Glomerular visceral epithelial cell (primary cell): ENCODE data around the gene TBC1D5.

ENCODE experiments used
- DNase-seq: peaks from one replicate; pipeline ENCODE4 v3.0.0-alpha.2; 2016; ENCODE audit errors: extremely low spot score

TBC1D5 gene

DNA sequence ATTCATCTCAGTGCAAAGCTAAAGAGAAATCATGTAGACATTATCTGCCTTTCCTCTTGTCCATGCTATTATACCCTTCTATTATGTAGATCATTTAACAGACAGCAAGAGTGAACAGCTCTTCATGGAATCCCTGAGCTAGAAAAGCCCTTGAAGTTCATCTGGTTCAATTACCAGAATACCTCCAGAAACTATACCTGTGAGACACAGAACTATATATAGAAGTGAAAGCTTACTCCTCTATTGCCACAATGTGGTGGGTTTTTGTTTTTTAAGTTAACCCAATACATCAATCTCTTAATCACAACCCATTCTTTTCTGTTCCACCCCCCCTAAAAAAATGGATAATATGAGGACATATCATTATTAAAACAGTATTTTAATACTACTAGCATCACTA, 510.0 kb downstream of the TBC1D5 start:
- DNase-seq: no peak

DNA sequence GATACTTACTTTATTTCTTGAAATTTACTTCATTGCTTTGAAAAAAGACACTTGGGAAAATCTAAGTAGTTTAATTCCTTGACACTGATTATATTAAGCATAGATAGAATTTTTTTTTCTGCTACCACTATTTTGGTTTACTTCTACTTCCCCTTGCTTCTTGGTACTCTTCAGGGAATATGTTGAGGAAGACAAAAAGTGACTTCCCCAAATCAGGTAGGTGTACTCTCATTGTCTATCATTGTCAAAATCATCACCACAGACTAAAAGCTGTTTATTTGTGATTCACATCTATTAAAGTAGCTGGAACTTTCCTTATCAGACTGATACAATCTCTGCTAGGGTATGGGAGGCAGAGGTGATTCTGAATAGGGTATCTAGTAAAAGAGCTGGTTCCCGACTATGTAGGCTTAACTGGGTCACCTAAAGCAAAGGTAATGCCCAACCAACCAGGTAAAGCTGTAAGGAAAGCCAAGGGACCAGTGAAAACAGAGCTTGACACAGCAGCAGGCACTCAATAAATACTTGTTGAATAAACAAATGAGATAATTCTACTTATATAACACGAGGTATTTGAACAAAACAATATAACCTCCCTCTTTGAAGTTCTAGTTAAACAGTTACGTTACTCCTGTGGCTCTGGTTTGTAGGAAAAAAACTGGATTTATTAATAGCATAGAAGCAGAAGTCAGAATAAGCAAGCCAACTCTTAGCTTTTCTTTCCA, 510.7 kb downstream of the TBC1D5 start:
- no peak for DNase-seq

DNA sequence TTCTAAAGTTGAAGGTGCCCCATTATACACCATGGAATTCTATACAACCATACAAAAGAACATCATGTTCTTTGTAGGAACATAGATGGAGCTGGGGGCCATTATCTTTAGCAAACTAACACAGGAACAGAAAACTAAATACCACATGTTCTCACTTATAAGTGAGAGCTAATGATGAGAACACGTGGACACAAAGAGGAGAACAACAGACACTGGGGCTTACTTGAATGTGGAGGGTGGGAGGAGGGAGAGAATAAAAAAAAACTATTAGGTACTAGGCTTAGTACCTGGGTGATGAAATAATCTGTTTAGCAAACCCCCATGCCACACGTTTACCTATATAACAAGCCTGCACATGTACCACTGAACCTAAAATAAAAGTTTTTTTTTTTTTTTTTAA, 515.0 kb downstream of the TBC1D5 start:
- no peak for DNase-seq

DNA sequence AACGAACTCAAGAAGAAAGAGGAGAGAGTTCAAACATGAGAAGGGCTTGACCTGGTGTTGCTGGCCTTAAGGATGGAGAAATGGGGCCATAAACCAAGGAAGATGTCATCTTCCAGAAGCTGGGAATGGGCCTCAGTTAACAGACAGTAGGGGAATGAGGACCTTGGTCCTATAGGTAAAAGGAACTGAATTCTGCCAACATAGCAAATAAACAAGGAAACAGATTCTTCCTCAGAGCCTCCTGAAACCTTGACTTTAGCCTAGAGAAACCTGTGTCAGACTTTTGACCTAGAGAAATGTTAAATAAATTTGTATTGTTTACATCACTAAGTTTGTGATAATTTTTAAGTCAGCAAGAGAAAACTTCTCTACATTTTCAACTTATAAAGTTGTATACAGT, 520.9 kb downstream of the TBC1D5 start:
- DNase-seq: no peak

DNA sequence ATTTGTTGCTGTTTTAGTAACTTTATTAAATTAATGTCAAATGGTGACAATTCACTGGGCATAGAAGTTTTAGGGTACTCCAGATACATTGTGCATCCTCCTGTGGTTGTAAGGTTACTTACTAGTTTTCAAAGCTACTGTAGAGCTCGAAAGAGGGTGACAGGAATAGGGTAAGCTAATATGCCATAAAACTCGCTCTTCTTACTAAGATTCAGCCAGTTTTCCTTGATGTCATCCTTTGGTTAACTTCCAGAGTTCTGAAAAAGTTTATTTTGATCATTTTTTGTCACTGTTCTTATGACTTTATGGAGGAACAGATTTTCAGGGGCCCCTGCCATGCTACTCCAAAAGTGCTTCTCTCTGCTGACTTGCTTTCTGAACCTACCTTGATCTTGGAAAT, 522.8 kb downstream of the TBC1D5 start:
- DNase-seq: no peak

DNA sequence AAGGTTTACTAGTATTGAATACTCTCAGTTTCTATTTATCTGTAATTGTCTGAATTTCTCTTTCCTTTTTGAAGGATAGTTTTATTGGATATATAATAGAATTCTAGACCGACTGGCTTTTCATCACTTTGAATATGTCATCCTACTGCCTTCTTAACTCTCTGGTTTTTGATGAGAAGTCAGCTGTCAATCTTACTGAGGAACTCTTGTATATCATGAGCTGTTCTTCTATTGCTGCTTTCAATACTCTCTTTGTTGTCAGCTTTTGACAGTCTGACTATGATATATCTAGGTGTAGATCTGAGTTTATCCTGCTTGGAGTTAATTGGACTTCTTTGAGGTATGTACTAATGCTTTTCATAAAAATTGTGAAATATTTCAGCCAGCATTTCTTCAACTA, 523.8 kb downstream of the TBC1D5 start:
- DNase-seq: no peak

DNA sequence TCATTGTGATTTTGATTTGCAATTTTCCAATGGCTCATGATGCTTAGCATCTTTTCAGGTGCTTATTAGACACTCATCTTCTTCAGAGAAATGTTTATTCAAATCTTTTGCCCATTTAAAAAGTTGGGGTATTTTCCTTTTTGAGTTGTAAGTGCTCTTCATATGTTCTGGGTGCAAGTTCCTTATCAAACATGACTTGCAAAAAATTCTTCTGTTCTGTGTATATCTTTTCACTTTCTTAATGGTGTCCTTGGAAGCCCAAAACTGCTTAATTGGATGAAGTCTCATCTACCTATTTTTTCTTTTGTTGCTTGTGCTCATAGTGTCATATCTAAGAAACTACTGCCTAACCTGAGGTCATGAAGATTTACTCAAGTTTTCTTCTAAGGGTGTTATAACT, 524.8 kb downstream of the TBC1D5 start:
- no peak for DNase-seq

DNA sequence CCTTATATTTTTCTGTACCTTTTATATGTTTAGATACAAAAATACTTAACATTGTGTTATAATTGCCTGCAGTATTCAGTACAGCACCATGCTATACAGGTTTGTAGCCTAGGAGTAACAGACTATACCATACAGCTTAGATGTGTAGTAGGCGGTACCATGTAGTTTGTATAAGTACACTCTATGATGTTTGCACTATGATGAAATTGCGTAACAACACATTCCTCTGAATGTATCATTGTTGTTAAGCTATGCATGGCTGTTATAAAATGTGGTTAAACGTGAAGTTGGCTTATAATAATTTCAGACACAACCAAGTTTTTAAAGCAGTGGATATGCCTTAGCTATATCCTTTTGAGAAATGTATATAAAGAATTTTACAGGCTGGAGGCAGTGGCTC, 529.3 kb downstream of the TBC1D5 start:
- no peak for DNase-seq

DNA sequence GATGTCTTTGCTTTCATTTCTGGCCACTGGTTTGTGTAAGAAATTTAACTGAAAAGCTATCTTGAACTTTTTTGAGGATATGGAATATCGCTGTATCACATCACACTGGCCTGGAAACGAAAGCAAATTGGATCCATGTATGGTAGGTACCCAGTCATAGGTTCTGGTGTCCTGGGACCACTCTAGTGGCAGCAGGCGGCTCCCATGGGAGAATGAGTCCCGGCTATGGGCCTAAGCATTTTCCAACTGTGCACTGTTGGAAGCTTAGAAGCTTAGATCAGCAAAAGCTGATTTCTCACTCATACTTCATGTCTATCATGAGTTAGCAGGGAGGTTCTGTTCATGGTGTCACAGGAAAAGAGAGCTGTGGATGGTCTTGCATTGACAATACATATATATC, 534.5 kb downstream of the TBC1D5 start:
- DNase-seq: no peak

DNA sequence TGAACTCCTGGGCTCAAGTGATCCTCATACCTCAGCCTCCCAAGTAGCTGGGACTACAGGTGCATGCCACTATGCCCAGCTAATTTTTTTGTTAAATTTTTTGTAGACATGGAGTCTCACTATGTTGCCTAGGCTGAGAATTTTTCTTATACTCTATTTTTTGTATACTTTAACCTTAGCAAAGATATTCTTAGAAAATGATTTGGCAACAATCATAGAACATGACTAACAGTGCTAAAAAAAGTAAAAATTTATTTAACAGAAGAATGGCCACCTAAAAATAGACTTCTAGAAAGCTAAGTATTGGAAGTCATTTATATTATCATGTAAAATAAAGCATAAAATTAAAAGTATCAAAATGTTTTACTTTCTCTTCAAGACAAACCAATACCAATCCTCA, 535.4 kb downstream of the TBC1D5 start:
- DNase-seq: no peak

DNA sequence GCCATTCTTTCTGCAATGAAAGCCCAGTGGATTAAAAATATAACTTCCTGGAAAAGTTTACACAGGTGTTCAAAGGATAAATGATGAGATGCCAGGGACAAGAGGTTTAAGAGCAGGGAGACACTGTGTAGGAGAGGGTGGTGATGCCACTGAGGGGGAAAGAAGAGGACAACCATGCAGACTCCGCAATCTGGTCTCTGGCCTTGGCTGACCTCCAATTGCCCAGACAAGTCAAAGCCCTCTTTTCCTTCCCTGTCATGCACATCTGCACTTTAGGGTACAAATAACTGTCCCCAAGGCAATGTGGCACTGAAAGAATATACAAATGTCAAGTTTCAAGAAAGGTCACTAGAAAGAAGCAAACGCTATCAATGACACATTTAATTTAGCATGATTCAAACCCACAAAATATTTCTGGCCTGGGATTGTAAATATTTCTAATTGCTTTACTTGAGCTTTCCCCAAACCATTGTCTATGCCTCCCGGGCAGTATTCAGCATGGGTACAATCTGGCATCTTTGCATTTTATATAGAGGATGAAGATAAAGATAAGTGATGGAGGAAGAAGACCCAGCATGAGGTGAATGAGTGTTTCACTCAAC, 538.3 kb downstream of the TBC1D5 start:
- no peak for DNase-seq

DNA sequence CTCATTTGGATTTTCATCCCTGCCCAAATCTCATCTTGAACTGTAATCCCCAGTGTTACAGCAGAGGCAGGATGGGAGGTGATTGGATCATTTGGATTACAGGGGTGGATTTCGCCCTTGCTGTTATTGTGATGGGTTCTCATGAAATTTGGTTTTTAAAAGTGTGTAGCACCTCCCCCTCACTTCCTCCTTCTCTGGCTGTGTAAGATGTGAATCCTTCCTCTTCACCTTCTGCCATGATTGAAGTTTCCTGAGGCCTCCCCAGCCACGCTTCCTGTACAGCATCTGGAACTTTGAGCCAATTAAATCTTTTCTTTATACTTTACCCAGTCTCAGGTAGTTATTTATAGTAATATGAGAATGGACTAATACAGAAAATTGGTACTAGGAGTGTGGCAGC, 540.9 kb downstream of the TBC1D5 start:
- no peak for DNase-seq

DNA sequence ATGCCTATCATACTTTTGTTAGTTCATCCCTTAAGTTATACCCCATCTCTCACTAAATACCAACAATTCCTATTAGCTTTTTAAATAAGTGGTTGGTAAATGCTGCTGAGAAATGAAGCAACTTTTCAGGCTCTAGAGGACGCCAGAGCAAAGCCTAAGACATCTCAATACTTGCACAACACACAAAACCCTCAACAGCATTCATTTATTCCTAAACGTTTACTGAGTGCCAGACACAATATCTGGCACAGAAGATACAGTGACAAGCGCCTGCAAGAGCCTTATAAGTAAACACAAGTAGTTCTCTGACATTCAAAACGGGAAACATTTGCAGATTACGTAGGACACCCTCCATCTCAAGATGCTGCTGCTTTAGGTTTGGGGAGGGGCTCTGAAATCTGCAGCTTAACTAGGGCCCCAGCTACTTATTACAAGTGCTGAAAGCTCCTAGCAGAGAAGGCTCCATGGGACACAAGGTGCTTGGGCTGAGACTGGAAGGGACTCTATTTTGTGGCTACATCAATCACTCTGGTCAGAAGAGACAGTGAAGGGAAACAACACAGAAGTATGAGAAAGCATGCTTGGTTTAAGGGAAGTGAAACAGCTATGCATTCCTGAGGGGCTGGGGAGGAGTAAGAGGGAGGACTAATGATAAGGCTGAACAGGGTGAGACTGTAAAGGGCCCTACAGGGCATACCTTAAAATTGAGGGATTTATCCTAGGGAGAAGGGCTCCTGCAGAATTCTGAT, 546.4 kb downstream of the TBC1D5 start:
- DNase-seq: no peak

DNA sequence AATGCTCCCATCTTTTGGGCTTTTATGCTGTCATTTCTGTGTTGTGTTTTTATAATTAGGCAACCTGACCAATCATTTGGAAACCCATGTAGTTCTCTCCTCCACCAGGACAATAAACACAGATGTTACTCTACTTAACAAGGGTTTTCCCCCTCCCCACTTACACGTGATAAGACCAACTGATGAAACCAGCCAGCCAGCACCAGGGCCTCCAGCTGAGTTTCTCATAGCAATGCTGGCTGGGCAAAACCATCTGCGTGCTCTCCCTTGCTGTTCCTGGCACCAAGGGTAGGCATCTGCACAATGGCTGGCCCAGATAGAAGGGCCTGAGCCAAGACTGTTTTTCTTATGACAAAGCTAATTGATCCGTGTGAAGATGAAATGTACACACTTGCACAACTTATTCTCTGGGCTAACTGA, 547.2 kb downstream of the TBC1D5 start:
- no peak for DNase-seq

DNA sequence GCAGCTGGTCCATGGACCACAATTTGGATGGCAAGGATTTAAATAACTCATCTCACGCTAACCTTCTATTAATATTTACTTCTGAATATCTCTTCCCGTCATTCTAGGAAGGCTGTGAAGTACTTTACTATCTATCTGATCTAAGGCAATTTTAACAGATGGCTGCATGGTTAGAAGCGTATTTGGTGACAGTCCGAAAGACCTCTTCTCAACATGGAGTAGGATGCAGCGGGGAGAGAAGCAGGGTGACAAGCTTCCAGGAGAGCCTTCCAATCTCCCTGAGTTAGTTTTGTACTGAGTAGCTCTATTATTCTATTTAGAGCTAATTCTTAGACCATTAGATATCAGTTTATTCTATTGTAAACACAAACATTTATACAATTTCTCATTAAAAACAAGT, 548.3 kb downstream of the TBC1D5 start:
- no peak for DNase-seq

DNA sequence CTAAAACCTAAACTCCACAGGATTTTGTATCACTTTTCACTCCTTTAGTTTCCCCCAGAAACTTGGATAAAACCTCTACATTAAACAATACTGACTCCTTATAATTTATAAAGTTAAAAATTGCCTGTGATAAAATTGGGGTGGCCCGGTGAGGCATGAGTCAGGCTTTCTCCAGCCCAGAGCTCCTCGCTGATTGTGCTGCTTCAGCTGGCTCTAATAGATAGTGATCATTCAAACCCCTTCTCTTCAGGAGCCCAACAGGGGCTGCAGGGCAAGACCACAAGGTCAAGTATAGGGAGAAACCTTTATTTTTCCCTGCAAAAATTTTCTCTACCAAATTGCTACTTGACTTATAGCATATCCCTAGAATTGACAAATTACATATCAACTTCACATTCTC, 549.4 kb downstream of the TBC1D5 start:
- no peak for DNase-seq

DNA sequence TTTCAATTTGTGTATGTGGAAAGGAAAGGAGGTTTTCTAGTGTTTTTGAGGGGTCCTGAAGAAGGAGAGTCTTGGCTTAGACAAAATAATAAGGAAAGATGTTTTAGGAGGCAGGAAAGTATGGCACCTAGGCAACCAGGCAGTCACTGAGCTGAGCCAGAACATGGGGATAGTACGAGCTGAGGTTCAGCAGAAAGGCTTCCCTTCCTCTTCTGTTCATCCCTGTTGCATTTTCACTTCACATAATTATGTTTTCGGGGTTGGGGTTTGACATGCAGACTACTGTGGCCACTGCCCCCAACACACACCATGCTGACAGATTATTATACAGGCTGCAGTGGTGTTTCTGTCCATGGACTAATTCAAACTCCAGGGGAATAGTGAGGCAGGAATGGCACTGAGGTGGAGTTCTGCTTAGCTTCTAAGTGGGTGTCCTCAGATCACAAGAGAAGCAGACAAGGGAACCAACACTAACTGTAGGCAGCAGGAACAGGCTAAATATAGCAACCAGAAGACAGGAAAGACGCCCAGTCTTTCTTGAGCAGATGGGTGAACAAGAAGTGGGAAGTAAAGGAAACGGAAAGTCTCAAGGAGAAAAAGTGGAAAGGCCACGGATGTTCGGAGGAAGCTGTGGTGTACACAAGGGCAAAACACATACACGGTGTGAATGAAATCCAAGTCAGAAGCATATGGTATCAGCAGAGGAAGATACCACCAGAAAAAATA, 551.9 kb downstream of the TBC1D5 start:
- DNase-seq: no peak

DNA sequence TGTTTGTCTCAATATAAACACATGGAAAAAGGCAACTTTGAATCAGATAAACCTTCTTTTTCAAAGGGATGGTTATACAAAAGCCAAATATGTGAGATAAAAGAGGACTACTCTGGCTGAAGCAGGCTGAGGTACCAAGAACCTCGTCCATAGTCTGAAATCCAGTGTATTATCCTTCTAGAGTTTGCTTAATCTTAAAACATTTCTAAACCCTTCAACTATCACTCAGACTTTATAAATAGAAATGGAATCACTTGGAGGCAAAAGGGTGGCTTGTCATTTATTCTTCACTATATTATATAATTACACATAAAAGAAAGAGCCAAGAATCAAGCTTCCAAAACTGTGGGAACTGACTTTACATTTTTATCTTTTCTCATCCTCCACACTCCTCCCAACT, 554.1 kb downstream of the TBC1D5 start:
- DNase-seq: no peak

DNA sequence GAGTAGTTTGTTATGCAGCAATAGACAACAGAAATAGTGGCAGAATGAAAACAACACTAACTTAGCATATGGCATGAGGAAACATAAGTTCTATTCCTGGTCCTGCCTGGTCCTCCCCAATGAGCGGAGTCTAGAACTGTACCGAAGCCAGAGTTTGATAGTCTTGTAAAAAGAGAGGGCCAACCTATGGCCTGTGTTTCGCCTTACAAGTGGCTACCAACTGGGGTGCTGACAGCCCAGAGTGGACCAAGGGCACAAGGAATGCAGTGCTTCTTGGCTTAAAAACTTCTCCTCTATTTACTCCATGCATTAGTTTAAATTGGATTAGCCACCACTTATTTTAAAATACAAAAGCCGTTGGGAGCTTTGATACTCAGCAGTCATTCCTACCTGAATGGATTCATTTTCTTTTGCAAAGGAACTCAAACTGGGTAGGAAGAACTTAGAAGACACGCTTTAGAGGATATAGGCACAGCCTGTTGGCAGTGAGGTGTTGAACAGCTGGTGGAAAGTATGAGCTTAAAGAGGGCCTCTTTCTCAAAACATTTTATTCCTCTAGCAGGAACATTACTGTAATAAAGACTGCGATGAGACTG, 554.7 kb downstream of the TBC1D5 start:
- DNase-seq: no peak

DNA sequence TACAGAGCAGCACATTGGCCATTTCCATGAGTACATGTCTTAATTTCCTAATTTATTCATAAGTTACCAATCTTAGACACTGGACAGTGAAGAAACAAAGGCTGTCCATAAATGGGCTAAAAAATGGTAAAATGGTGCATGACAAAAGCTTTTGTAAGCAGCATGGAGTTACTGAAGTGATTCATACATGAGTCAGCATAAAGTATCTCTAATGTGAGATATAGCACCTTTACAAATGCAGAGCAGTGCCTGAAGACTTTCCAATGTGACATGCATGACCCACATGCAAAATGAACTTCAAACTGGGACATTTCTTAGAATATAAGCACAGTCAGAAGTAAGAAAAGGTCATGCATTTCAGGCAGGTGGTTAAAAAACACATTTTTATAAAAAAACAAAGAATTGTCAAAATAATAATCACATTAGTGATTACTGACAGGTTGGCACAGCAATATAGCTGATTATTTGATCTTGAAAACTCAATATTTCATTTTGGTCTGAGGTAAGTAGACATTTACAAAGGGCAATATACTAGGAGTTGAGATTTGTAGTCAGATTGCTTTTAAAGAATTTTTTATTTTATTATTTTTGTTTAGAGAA, 558.4 kb downstream of the TBC1D5 start:
- peak; percentile 17 for DNase-seq

DNA sequence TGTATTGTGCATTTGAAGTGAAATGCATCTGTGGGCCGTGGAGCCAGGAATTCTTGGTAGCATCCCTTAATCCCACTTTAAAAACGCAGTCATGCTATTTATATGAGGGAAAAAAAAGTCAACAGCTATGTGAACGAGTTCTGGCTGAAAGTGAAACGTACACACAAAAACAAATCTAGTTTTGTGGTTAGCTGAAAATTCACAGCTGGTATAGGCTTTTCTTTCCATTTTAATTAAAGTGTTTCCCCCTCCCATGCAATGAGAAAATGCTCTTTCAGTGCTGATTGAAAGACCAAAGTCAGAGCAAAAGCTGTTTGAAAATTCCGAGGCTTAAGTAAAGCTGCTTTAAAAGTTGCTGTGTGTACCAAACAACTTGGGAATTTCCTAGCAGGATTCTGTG, 560.3 kb downstream of the TBC1D5 start:
- DNase-seq: no peak

DNA sequence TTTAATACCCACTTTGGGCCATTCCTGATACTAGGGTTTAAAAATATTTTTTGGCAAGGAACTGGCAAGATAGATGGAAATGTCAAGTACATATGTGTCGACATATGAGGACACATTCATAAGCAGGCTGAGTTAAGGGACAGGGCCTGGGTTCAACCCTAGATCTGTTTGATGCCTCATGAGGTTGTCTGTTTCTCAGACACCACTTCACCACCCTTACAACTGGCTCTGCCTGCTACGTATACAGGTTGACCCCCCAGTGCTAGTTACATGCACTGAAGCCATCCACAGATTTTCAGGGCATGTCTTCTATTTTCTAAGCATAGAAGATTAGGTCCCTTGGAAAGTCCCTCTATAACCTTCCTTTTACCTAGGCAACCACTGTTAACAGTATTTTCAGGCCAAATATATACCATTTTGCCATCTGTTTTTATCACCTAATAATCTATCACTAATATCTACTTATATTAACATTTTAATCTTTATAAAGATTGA, 561.0 kb downstream of the TBC1D5 start:
- DNase-seq: no peak
